IMR-90 (cell line): ENCODE measurements around the gene TXNDC5. TPM values are rescaled to one million over a fixed set of nuclear protein-coding genes. Genes with fewer than 3 reads are reported as not detected.

ENCODE experiments used
- ATAC-seq: fragments of 200-7000 bp; cut with Tn5 transposase; 2 replicates; pipeline ENCODE4 v1.9.1; 2020; ENCODE audit warnings: low read depth, mild to moderate bottlenecking, moderate library complexity
- BruUV-seq: library from RNA; stranded (reverse); fragments of 400-500 nt; replicated peaks from 2 replicates; lab custom pipeline; 2021; lab: Mats Ljungman, UMichigan
- CTCF ChIA-PET: fragments of 300-600 bp; formaldehyde crosslinking; extraction: SDS; loops from one replicate; lab custom pipeline; 2021; ENCODE audit warnings: antibody characterized with exemption; lab: Yijun Ruan, JAX
- POLR2A ChIA-PET: fragments of 300-600 bp; sonication (Branson Sonifier 250); formaldehyde crosslinking; loops from one replicate; lab custom pipeline; 2022; ENCODE audit warnings: antibody characterized with exemption; ENCODE audit not compliant: unreplicated experiment; lab: Charles Lee
- DNase-seq: peaks from one replicate; pipeline ENCODE4 v3.0.0; 2013
- H2AFZ ChIP-seq: replicated peaks from 2 replicates; pipeline ENCODE3; 2013; ENCODE audit warnings: low read length, mild to moderate bottlenecking; ENCODE audit not compliant: poor library complexity
- H2AK5ac ChIP-seq: 2 replicates; pipeline ENCODE4 v1.6.1; 2013; ENCODE audit warnings: low read depth, low read length, inconsistent platforms
- H2AK9ac ChIP-seq: replicated peaks from 2 replicates; pipeline ENCODE3; 2013; ENCODE audit warnings: mild to moderate bottlenecking, low read depth, low read length, moderate library complexity; ENCODE audit not compliant: poor library complexity
- H2BK120ac ChIP-seq: 2 replicates; pipeline ENCODE4 v1.6.1; 2013; ENCODE audit warnings: low read depth, low read length, inconsistent platforms
- H2BK15ac ChIP-seq: 3 replicates; pipeline ENCODE4 v1.6.1; 2013; ENCODE audit warnings: low read depth, low read length, inconsistent platforms
- H2BK20ac ChIP-seq: 2 replicates; pipeline ENCODE4 v1.6.1; 2013; ENCODE audit warnings: low read depth, mild to moderate bottlenecking, inconsistent platforms, low read length, moderate library complexity
- H2BK5ac ChIP-seq: 2 replicates; pipeline ENCODE4 v1.6.1; 2013; ENCODE audit warnings: mild to moderate bottlenecking, low read depth, low read length, inconsistent platforms; ENCODE audit not compliant: poor library complexity, severe bottlenecking
- H3K14ac ChIP-seq: replicated peaks from 2 replicates; pipeline ENCODE4 v1.6.1; 2013; ENCODE audit warnings: low read depth, low read length, inconsistent platforms
- H3K18ac ChIP-seq: 2 replicates; pipeline ENCODE4 v1.6.1; 2013; ENCODE audit warnings: low read depth, low read length, control low read depth
- H3K23ac ChIP-seq: 2 replicates; pipeline ENCODE4 v1.6.1; 2013; ENCODE audit warnings: low read depth, low read length, inconsistent platforms
- H3K27ac ChIP-seq: 2 replicates; pipeline ENCODE4 v1.5.1; 2013; ENCODE audit warnings: mild to moderate bottlenecking, control low read depth, low read length; ENCODE audit not compliant: insufficient read depth
- H3K27me3 ChIP-seq: 2 replicates; pipeline ENCODE4 v1.6.1; 2013; ENCODE audit warnings: low read length; ENCODE audit not compliant: control insufficient read depth, insufficient read depth
- H3K36me3 ChIP-seq: 2 replicates; pipeline ENCODE4 v1.6.1; 2013; ENCODE audit warnings: low read length, mixed read lengths; ENCODE audit not compliant: control insufficient read depth, insufficient read depth
- H3K4ac ChIP-seq: 2 replicates; pipeline ENCODE4 v1.6.1; 2013; ENCODE audit warnings: low read depth, low read length, inconsistent platforms
- H3K4me1 ChIP-seq: 2 replicates; pipeline ENCODE4 v1.6.1; 2013; ENCODE audit warnings: low read length, mixed read lengths; ENCODE audit not compliant: control insufficient read depth, insufficient read depth
- H3K4me2 ChIP-seq: 2 replicates; pipeline ENCODE4 v1.6.1; 2013; ENCODE audit warnings: low read depth, mild to moderate bottlenecking, control low read depth, low read length, moderate library complexity
- H3K4me3 ChIP-seq: 2 replicates; pipeline ENCODE4 v1.5.1; 2013; ENCODE audit warnings: low read depth, mild to moderate bottlenecking, control low read depth, low read length, moderate library complexity; ENCODE audit not compliant: insufficient read depth
- H3K56ac ChIP-seq: 2 replicates; pipeline ENCODE4 v1.6.1; 2013; ENCODE audit warnings: low read length, inconsistent platforms; ENCODE audit not compliant: insufficient read depth; ENCODE audit errors: extremely low read depth
- H3K79me1 ChIP-seq, 2 experiments: 2 replicates each; pipeline ENCODE4 v1.6.1; 2013; ENCODE audit warnings: low read length in 2 of 2, inconsistent platforms in 1 of 2, low read depth in 1 of 2
- H3K9ac ChIP-seq: 2 replicates; pipeline ENCODE4 v1.6.1; 2013; ENCODE audit warnings: low read depth, low read length, control low read depth
- H3K9me1 ChIP-seq: 2 replicates; pipeline ENCODE4 v1.6.1; 2013; ENCODE audit warnings: low read length, inconsistent platforms; ENCODE audit not compliant: insufficient read depth
- H3K9me3 ChIP-seq: 2 replicates; pipeline ENCODE4 v1.6.1; 2013; ENCODE audit warnings: low read length; ENCODE audit not compliant: control insufficient read depth, insufficient read depth
- H4K20me1 ChIP-seq: 2 replicates; pipeline ENCODE4 v1.6.1; 2013; ENCODE audit warnings: low read length, inconsistent platforms; ENCODE audit not compliant: insufficient read depth
- H4K5ac ChIP-seq: 2 replicates; pipeline ENCODE4 v1.6.1; 2013; ENCODE audit warnings: mild to moderate bottlenecking, low read depth, low read length, control low read depth
- H4K8ac ChIP-seq, 2 experiments: 2 replicates each; pipeline ENCODE4 v1.6.1; 2013; ENCODE audit warnings: low read depth in 2 of 2, low read length in 2 of 2, control low read depth in 1 of 2, inconsistent platforms in 1 of 2
- H4K91ac ChIP-seq: 2 replicates; pipeline ENCODE4 v1.6.1; 2013; ENCODE audit warnings: low read depth, low read length, inconsistent platforms; ENCODE audit not compliant: insufficient read depth
- BHLHE40 ChIP-seq: fragments of 150-350 bp; IDR thresholded peaks from 2 replicates; pipeline ENCODE4 v1.6.1; 2016; ENCODE audit warnings: mild to moderate bottlenecking, low read depth, low read length
- CEBPB ChIP-seq: IDR thresholded peaks from 2 replicates; pipeline ENCODE4 v1.6.1; 2012; ENCODE audit warnings: low read depth, low read length, improper control_type of control experiment
- CHD1 ChIP-seq: IDR thresholded peaks from 2 replicates; pipeline ENCODE4 v1.6.1; 2012; ENCODE audit warnings: low read depth, low read length, improper control_type of control experiment
- FOS ChIP-seq: fragments of 150-350 bp; IDR thresholded peaks from 2 replicates; pipeline ENCODE4 v1.6.1; 2016; ENCODE audit warnings: low read depth, low read length
- MAFK ChIP-seq: IDR thresholded peaks from 2 replicates; pipeline ENCODE4 v1.6.1; 2012; ENCODE audit warnings: low read depth, low read length, improper control_type of control experiment
- MAZ ChIP-seq: IDR thresholded peaks from 2 replicates; pipeline ENCODE4 v1.6.1; 2012; ENCODE audit warnings: low read depth, mild to moderate bottlenecking, low read length, improper control_type of control experiment, moderate library complexity, borderline replicate concordance
- MXI1 ChIP-seq: IDR thresholded peaks from 2 replicates; pipeline ENCODE4 v1.6.1; 2012; ENCODE audit warnings: low read depth, mild to moderate bottlenecking, low read length, moderate library complexity, borderline replicate concordance
- NFE2L2 ChIP-seq: fragments of 150-350 bp; IDR thresholded peaks from 2 replicates; pipeline ENCODE4 v1.6.1; 2016; ENCODE audit warnings: low read depth, mild to moderate bottlenecking, low read length
- POLR2A ChIP-seq: IDR thresholded peaks from 2 replicates; pipeline ENCODE4 v1.6.1; 2012; ENCODE audit warnings: mild to moderate bottlenecking, low read depth, low read length
- RAD21 ChIP-seq: IDR thresholded peaks from 2 replicates; pipeline ENCODE4 v1.6.1; 2012; ENCODE audit warnings: low read length, improper control_type of control experiment
- RCOR1 ChIP-seq: IDR thresholded peaks from 2 replicates; pipeline ENCODE4 v1.6.1; 2012; ENCODE audit warnings: mild to moderate bottlenecking, low read length, improper control_type of control experiment; ENCODE audit not compliant: insufficient replicate concordance
- SMC3 ChIP-seq: fragments of 150-350 bp; IDR thresholded peaks from 2 replicates; pipeline ENCODE4 v1.6.1; 2016; ENCODE audit warnings: low read depth, mild to moderate bottlenecking, antibody characterized with exemption, low read length, moderate library complexity
- WGBS, 2 experiments: methylation state at CpG; one replicate each; pipeline versions ENCODE4 v1.1.5 to v1.1.7; 2013; ENCODE audit warnings: missing lambda C conversion rate in 2 of 2; ENCODE audit not compliant: insufficient read length in 1 of 2; ENCODE audit errors: extremely low coverage in 2 of 2; 5-methylcytosine and 5-hydroxymethylcytosine counted together
- dilution Hi-C: fragments of 300-500 bp; cut with HindIII; formaldehyde crosslinking; loops from one replicate; pipeline ENCODE4 v1.14.3; 2018; ENCODE audit warnings: low sequenced_read_pairs; ENCODE audit not compliant: unreplicated experiment
- in situ Hi-C: fragments of 300-500 bp; cut with MboI; formaldehyde crosslinking; loops from 3 replicates; pipeline ENCODE4 v1.14.3; 2019; ENCODE audit warnings: low sequenced_read_pairs, inconsistent platforms, mixed read lengths
- intact Hi-C: fragments of 100-400 bp; cut with micrococcal nuclease; formaldehyde crosslinking; loops from 2 replicates; pipeline ENCODE4 v1.10.0; 2022
- polyA plus RNA-seq, 3 experiments: library from polyadenylated mRNA; depleted of rRNA; stranded (reverse); fragments of >200 nt; gene quantifications; 2 replicates each; pipeline ENCODE4 v1.2.3, GENCODE V29; 2012; ENCODE audit warnings: low replicate concordance in 1 of 3
- total RNA-seq: library from RNA; depleted of rRNA; stranded (reverse); fragments of >200 nt; gene quantifications from 2 replicates; pipeline ENCODE4 v1.2.3, GENCODE V29; 2012
- TF ChIP-seq, protein P1 (sequence below): fragments of 150-350 bp; IDR thresholded peaks from 2 replicates; pipeline ENCODE4 v1.6.1; 2017; ENCODE audit warnings: mild to moderate bottlenecking, antibody characterized with exemption, low read length, low read depth
- TF ChIP-seq, protein P2 (sequence below): conservative IDR thresholded peaks from 2 replicates; pipeline ENCODE4 v1.5.1; 2012; ENCODE audit warnings: mild to moderate bottlenecking, low read depth, low read length, improper control_type of control experiment

Gene TXNDC5
- total and polyA plus RNA-seq, 2 of the 4 experiments (the other 2 are of a cell fraction), result 274 to 439 TPM

DNA sequence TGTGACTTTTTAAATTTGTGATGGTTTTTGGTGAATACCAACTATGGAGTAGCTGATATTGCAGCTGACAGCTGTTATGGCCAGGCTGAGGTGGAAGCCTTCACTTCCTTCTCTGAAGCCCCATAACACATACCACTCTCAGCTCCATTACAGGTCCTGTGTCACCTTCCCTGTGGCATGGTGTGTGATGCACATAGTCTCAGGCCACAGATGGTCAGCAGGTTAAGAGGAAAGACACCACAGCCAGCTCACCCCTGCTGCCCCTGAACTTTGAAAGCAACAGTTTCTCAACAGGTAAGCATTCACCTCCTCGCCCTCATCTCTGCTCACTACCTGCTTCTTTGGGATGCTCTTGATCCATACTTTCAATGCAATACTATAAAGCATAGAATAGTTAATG is 7.7 kb downstream of the TXNDC5 start:
- no peak overlapping the region for H3K27ac ChIP-seq
- H3K27me3 ChIP-seq, result no peaks in the 10 kb centered on the region
- no peak overlapping the region for H2AK5ac ChIP-seq
- no peak overlapping the region for H4K5ac ChIP-seq
- in situ Hi-C loops, result no loop called here
- TF ChIP-seq MAFK (no peak), BHLHE40 (no peak), POLR2A (no peak), NFE2L2 (no peak), RCOR1 (no peak), CEBPB (no peak), SMC3 (no peak), RAD21 (no peak), MAZ (no peak), FOS (no peak), CHD1 (no peak), MXI1 (no peak)
- TF ChIP-seq, protein P1, sequence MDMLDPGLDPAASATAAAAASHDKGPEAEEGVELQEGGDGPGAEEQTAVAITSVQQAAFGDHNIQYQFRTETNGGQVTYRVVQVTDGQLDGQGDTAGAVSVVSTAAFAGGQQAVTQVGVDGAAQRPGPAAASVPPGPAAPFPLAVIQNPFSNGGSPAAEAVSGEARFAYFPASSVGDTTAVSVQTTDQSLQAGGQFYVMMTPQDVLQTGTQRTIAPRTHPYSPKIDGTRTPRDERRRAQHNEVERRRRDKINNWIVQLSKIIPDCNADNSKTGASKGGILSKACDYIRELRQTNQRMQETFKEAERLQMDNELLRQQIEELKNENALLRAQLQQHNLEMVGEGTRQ, result no peak
- TF ChIP-seq, protein P2, sequence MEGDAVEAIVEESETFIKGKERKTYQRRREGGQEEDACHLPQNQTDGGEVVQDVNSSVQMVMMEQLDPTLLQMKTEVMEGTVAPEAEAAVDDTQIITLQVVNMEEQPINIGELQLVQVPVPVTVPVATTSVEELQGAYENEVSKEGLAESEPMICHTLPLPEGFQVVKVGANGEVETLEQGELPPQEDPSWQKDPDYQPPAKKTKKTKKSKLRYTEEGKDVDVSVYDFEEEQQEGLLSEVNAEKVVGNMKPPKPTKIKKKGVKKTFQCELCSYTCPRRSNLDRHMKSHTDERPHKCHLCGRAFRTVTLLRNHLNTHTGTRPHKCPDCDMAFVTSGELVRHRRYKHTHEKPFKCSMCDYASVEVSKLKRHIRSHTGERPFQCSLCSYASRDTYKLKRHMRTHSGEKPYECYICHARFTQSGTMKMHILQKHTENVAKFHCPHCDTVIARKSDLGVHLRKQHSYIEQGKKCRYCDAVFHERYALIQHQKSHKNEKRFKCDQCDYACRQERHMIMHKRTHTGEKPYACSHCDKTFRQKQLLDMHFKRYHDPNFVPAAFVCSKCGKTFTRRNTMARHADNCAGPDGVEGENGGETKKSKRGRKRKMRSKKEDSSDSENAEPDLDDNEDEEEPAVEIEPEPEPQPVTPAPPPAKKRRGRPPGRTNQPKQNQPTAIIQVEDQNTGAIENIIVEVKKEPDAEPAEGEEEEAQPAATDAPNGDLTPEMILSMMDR, result no peak
- no peak overlapping the region for H2AK9ac ChIP-seq
- no peak overlapping the region for H2AFZ ChIP-seq
- DNase-seq (no peak), ATAC-seq (no peak)
- H3K36me3 ChIP-seq, result peaks cover 56% of the 10 kb centered on the region
- H3K4me2 ChIP-seq, result no peak overlapping the region
- H2BK15ac ChIP-seq, result no peak overlapping the region
- no peak overlapping the region for H3K4ac ChIP-seq
- no CpG with 5 or more reads among the region's 1 CpG for WGBS, 2 experiments
- ChIA-PET CTCF (no interaction called here), POLR2A (no interaction called here)
- H3K56ac ChIP-seq, result no peak overlapping the region
- H2BK20ac ChIP-seq, result no peak overlapping the region
- no peak overlapping the region for H3K4me3 ChIP-seq
- H2BK5ac ChIP-seq, result no peak overlapping the region
- H3K14ac ChIP-seq, result no peak overlapping the region
- H3K79me1 ChIP-seq, result peaks cover 50 to 55% of the 10 kb centered on the region in 2 experiments
- dilution Hi-C loops, result no loop called here
- no peak overlapping the region for H2BK120ac ChIP-seq
- H3K4me1 ChIP-seq, result no peaks in the 10 kb centered on the region; the same call in 1 of the 2 replicates
- H4K20me1 ChIP-seq, result peaks cover 34% of the 10 kb centered on the region
- H3K18ac ChIP-seq, result no peak overlapping the region
- H3K9ac ChIP-seq, result no peak overlapping the region
- no TSS peak for BruUV-seq
- intact Hi-C loops, result no loop called here
- H3K23ac ChIP-seq, result no peak overlapping the region
- no peak overlapping the region for H4K91ac ChIP-seq
- H3K9me3 ChIP-seq, result no peaks in the 10 kb centered on the region
- H4K8ac ChIP-seq, result no peak overlapping the region
- peaks cover 11% of the 10 kb centered on the region for H3K9me1 ChIP-seq
